ENCODE results near the gene FRMPD4. TPM values are rescaled to one million over a fixed set of nuclear protein-coding genes. Genes with fewer than 3 reads are reported as not detected.

Gene FRMPD4
- total RNA-seq, 3 donors from 2014 or later (not counting 1 experiment from before 2014, with no cell fraction given) = not detected

GRCh38 chrX:12396584-12396983 lies 258.3 kb downstream of the FRMPD4 start:
- Histone ChIP-seq H3K9me3 (ENCODE audit: control insufficient read depth, insufficient read depth, low read length) (no peaks in the 10 kb centered on the region), H3K27ac (ENCODE audit: low read length) (no peak overlapping the region), H3K4me1 (ENCODE audit: control insufficient read depth, insufficient read depth, low read length) (no peaks in the 10 kb centered on the region), H3K27me3 (ENCODE audit: control insufficient read depth, insufficient read depth, low read length) (no peaks in the 10 kb centered on the region), H3K36me3 (ENCODE audit: control insufficient read depth, insufficient read depth, low read length) (no peaks in the 10 kb centered on the region), H3K4me3 (ENCODE audit: low read length) (no peak overlapping the region)
- DNase-seq (no peak), ATAC-seq (no peak)
- intact Hi-C loops (cut with micrococcal nuclease) = no loop called here
- TF ChIP-seq, protein P1, sequence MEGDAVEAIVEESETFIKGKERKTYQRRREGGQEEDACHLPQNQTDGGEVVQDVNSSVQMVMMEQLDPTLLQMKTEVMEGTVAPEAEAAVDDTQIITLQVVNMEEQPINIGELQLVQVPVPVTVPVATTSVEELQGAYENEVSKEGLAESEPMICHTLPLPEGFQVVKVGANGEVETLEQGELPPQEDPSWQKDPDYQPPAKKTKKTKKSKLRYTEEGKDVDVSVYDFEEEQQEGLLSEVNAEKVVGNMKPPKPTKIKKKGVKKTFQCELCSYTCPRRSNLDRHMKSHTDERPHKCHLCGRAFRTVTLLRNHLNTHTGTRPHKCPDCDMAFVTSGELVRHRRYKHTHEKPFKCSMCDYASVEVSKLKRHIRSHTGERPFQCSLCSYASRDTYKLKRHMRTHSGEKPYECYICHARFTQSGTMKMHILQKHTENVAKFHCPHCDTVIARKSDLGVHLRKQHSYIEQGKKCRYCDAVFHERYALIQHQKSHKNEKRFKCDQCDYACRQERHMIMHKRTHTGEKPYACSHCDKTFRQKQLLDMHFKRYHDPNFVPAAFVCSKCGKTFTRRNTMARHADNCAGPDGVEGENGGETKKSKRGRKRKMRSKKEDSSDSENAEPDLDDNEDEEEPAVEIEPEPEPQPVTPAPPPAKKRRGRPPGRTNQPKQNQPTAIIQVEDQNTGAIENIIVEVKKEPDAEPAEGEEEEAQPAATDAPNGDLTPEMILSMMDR (IDR thresholded peaks at IDR 0.05) = no peak
- no peaks in the 10 kb centered on the region for H3K36me3 Mint-ChIP-seq
- H3K9me3 Mint-ChIP-seq = no peaks in the 10 kb centered on the region
- no peak overlapping the region for H3K4me3 Mint-ChIP-seq
- no peaks in the 10 kb centered on the region for H3K27me3 Mint-ChIP-seq (ENCODE audit: low read depth in 2 of 2)
- H3K4me1 Mint-ChIP-seq = no peaks in the 10 kb centered on the region
- no peak overlapping the region for H3K27ac Mint-ChIP-seq

DNA sequence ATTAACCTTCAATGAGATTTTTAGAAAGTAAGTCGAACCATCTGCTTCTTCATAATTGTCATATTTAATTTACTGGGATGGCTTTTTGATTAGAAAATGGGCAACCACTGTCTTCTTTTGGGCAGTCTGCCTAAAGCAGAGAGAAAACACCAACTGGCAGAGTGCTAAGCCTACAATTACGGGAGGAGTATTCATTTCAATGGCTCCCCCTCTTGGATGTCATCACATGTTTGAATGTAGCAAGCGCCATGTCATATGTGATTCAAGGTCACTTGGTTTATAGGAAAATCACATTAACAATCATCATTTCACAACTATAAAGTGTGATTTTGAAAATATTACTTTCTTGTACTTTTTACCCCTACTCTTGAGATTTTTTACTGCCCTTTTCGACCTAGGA lies 261.9 kb downstream of the FRMPD4 start:
- WGBS (ENCODE audit: insufficient coverage) = 72% methylated on average over 2 of the region's 4 CpGs
- Histone ChIP-seq H3K9me3 (ENCODE audit: control insufficient read depth, insufficient read depth, low read length) (no peaks in the 10 kb centered on the region), H3K4me1 (ENCODE audit: control insufficient read depth, insufficient read depth, low read length) (no peaks in the 10 kb centered on the region), H3K27ac (ENCODE audit: low read length) (no peak overlapping the region), H3K36me3 (ENCODE audit: control insufficient read depth, insufficient read depth, low read length) (no peaks in the 10 kb centered on the region), H3K27me3 (ENCODE audit: control insufficient read depth, insufficient read depth, low read length) (no peaks in the 10 kb centered on the region), H3K4me3 (ENCODE audit: low read length) (no peak overlapping the region)
- TF ChIP-seq, protein P1 (IDR thresholded peaks at IDR 0.05) = no peak
- Mint-ChIP-seq H3K9me3 (no peaks in the 10 kb centered on the region), H3K4me3 (no peak overlapping the region), H3K36me3 (no peaks in the 10 kb centered on the region), H3K4me1 (no peaks in the 10 kb centered on the region), H3K27me3 (ENCODE audit: low read depth in 2 of 2) (no peaks in the 10 kb centered on the region), H3K27ac (no peak overlapping the region)
- ATAC-seq (no peak), DNase-seq (no peak)
- intact Hi-C loops (cut with micrococcal nuclease) = no loop called here

DNA sequence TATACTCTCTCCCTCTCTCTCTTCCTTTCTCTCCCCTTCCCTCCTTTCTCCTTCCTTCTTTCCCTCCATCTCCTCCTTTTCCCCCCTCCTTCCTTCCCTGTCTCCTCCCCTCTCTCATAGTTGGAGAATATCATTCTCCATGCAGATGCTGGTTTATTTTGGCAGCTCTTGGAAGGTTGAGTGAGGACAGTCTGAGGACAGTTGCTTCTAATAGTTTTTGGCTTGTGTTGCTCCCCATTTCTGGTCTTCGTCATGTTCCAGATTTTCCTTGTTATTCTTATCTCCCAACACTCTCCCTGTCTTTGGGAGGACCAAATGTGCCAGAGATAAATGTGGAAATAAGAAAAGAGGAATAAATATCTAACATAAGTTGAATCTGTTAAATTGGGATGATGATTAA lies 263.0 kb downstream of the FRMPD4 start:
- no peaks in the 10 kb centered on the region for H3K4me1 ChIP-seq (ENCODE audit: control insufficient read depth, insufficient read depth, low read length)
- no peaks in the 10 kb centered on the region for H3K9me3 Mint-ChIP-seq
- no peak for DNase-seq
- H3K4me1 Mint-ChIP-seq = no peaks in the 10 kb centered on the region
- no peak overlapping the region for H3K4me3 Mint-ChIP-seq
- H3K27ac Mint-ChIP-seq = no peak overlapping the region
- TF ChIP-seq, protein P1 (IDR thresholded peaks at IDR 0.05) = no peak
- H3K27me3 Mint-ChIP-seq (ENCODE audit: low read depth in 2 of 2) = no peaks in the 10 kb centered on the region
- H3K9me3 ChIP-seq (ENCODE audit: control insufficient read depth, insufficient read depth, low read length) = no peaks in the 10 kb centered on the region
- no CpG with 5 or more reads among the region's 1 CpG for WGBS (ENCODE audit: insufficient coverage)
- intact Hi-C loops (cut with micrococcal nuclease) = no loop called here
- ATAC-seq = no peak
- H3K36me3 Mint-ChIP-seq = no peaks in the 10 kb centered on the region
- H3K27me3 ChIP-seq (ENCODE audit: control insufficient read depth, insufficient read depth, low read length) = no peaks in the 10 kb centered on the region
- no peak overlapping the region for H3K4me3 ChIP-seq (ENCODE audit: low read length)
- H3K27ac ChIP-seq (ENCODE audit: low read length) = no peak overlapping the region
- H3K36me3 ChIP-seq (ENCODE audit: control insufficient read depth, insufficient read depth, low read length) = no peaks in the 10 kb centered on the region

DNA sequence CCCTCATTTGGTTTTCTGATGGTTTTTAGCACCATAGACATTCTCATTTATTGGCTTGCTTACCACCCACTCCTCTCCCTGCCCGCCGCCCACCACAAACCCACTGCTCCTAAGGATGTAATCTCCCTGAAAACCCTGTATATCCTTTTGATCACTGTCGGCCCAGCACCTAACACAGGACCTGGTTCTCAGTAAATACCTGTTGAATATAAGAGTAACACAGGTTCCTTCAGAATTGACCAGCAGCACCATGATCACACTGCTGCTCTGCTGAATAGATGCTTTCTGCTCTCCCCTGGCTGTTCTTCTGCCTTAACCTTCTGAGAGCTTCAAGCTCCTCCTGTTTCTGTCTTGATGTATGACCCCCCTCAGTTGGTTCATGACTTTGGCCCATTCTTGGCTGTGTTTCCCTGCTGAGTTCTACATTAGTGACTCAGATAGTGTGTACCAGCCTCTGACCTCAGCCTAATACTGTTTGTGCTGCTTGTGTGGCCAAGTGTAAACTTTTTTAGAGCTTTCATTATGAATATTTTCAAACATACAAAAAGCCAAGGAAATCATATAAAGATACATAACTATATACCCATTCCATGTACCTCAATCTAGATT lies 265.3 kb downstream of the FRMPD4 start:
- intact Hi-C loops (cut with micrococcal nuclease) = no loop called here

More for the DNA sequence above, 265.3 kb downstream of the FRMPD4 start:
- Histone ChIP-seq H3K36me3 (ENCODE audit: control insufficient read depth, insufficient read depth, low read length) (no peaks in the 10 kb centered on the region), H3K4me1 (ENCODE audit: control insufficient read depth, insufficient read depth, low read length) (no peaks in the 10 kb centered on the region), H3K4me3 (ENCODE audit: low read length) (no peak overlapping the region), H3K9me3 (ENCODE audit: control insufficient read depth, insufficient read depth, low read length) (no peaks in the 10 kb centered on the region), H3K27me3 (ENCODE audit: control insufficient read depth, insufficient read depth, low read length) (no peaks in the 10 kb centered on the region), H3K27ac (ENCODE audit: low read length) (no peak overlapping the region)
- Mint-ChIP-seq H3K4me1 (no peaks in the 10 kb centered on the region), H3K27ac (no peak overlapping the region), H3K4me3 (no peak overlapping the region), H3K36me3 (no peaks in the 10 kb centered on the region), H3K27me3 (ENCODE audit: low read depth in 2 of 2) (no peaks in the 10 kb centered on the region), H3K9me3 (no peaks in the 10 kb centered on the region)
- DNase-seq (no peak), ATAC-seq (no peak)
- TF ChIP-seq, protein P1 (IDR thresholded peaks at IDR 0.05) = no peak
- WGBS (ENCODE audit: insufficient coverage) = 86% methylated on average over 3 of the region's 3 CpGs
